SK-N-SH treated with all-trans-retinoic acid at 6 μM for 48 hours (cell line): ENCODE results near the gene ALOX5.

Experiments used
- ARNTL ChIP-seq: fragments of 450-650 bp; formaldehyde crosslinking; IDR thresholded peaks from 2 replicates; pipeline ENCODE4 v1.5.0; 2020; ENCODE audit warnings: low read depth, mild to moderate bottlenecking, moderate library complexity, borderline replicate concordance
- BACH2 ChIP-seq: fragments of 250-450 bp; sonication (Bioruptor Pico); IDR thresholded peaks from 2 replicates; pipeline ENCODE4 v1.9.0; 2021; ENCODE audit warnings: mild to moderate bottlenecking, borderline replicate concordance
- CREB5 ChIP-seq: fragments of 250-450 bp; sonication (Bioruptor Pico); IDR thresholded peaks from 2 replicates; pipeline ENCODE4 v1.5.1; 2020; ENCODE audit warnings: low read depth, mild to moderate bottlenecking, moderate library complexity
- CSDC2 ChIP-seq: fragments of 250-450 bp; sonication (Bioruptor Pico); IDR thresholded peaks from 2 replicates; pipeline ENCODE4 v1.5.0; 2020; ENCODE audit warnings: mild to moderate bottlenecking, moderate library complexity
- TCF4 ChIP-seq: fragments of 250-450 bp; sonication (Bioruptor Pico); IDR thresholded peaks from 2 replicates; pipeline ENCODE4 v1.8.0; 2021; ENCODE audit warnings: mild to moderate bottlenecking, moderate library complexity, borderline replicate concordance
- ZFP3 ChIP-seq: fragments of 250-450 bp; sonication (Bioruptor Pico); IDR thresholded peaks from 2 replicates; pipeline ENCODE4 v1.5.0; 2020; ENCODE audit warnings: mild to moderate bottlenecking, moderate library complexity
- ZNF565 ChIP-seq: fragments of 450-650 bp; formaldehyde crosslinking; conservative IDR thresholded peaks from 2 replicates; pipeline ENCODE4 v1.5.0; 2020; ENCODE audit warnings: low read depth, mild to moderate bottlenecking, moderate library complexity

GRCh38 chr10:45420453-45421192 is 46.6 kb downstream of the ALOX5 start:
- TF ChIP-seq ARNTL (CRISPR knock-in tag), result no peak
- no peak for TF ChIP-seq ZNF565
- no peak for TF ChIP-seq CREB5 (CRISPR knock-in tag)
- no peak for TF ChIP-seq BACH2 (CRISPR knock-in tag)
- TF ChIP-seq CSDC2 (CRISPR knock-in tag), result no peak
- no peak for TF ChIP-seq TCF4
- no peak for TF ChIP-seq ZFP3 (CRISPR knock-in tag)
